KOPT-K1 (cell line): Measurements from ENCODE around the gene LEMD1.

Source experiments
- H3K27ac ChIP-seq: fragments of 200-600 bp; sonication (generic); 2 replicates; pipeline ENCODE4 v1.5.1; 2016; ENCODE audit warnings: antibody characterized with exemption, mild to moderate bottlenecking, low read depth, low read length; ENCODE audit not compliant: poor library complexity, severe bottlenecking
- H3K36me3 ChIP-seq: fragments of 200-600 bp; sonication (generic); 2 replicates; pipeline ENCODE4 v1.5.1; 2017; ENCODE audit warnings: antibody characterized with exemption, mild to moderate bottlenecking, low read length, moderate library complexity; ENCODE audit not compliant: insufficient read depth
- H3K9me3 ChIP-seq: fragments of 200-600 bp; sonication (generic); 2 replicates; pipeline ENCODE4 v1.5.1; 2017; ENCODE audit warnings: antibody characterized with exemption, low read length, mild to moderate bottlenecking; ENCODE audit not compliant: insufficient read depth, poor library complexity, severe bottlenecking

LEMD1 gene

GRCh38 chr1:205421798-205422197 is at the start of gene LEMD1:
Gene LEMD1, minus strand, starts transcription at chr1:205422056. Its CDS starts 1,520 bp downstream, at chr1:205420536.
- Histone ChIP-seq H3K9me3 (no peaks in the 10 kb centered on the region), H3K27ac (no peak within 1 kb of the TSS), H3K36me3 (no peaks in the 10 kb centered on the region)

- H3K9me3 ChIP-seq: peaks cover 8% of the 10 kb centered on the region
- H3K27ac ChIP-seq: no peak overlapping the region
- H3K36me3 ChIP-seq: no peaks in the 10 kb centered on the region
Measured at GRCh38 chr1:205470131-205470530, 48.3 kb upstream of the LEMD1 start.

- H3K9me3 ChIP-seq: no peaks in the 10 kb centered on the region
- no peak overlapping the region for H3K27ac ChIP-seq
- H3K36me3 ChIP-seq: no peaks in the 10 kb centered on the region
Measured at GRCh38 chr1:205466595-205467220, 44.9 kb upstream of the LEMD1 start.

GRCh38 chr1:205465392-205465791 is 43.5 kb upstream of the LEMD1 start:
- no peaks in the 10 kb centered on the region for H3K9me3 ChIP-seq
- H3K36me3 ChIP-seq: no peaks in the 10 kb centered on the region
- H3K27ac ChIP-seq: no peak overlapping the region

GRCh38 chr1:205458777-205459566 is 37.1 kb upstream of the LEMD1 start:
- Histone ChIP-seq H3K36me3 (no peaks in the 10 kb centered on the region), H3K27ac (no peak overlapping the region), H3K9me3 (no peaks in the 10 kb centered on the region)

- no peak overlapping the region for H3K27ac ChIP-seq
- no peaks in the 10 kb centered on the region for H3K36me3 ChIP-seq
- H3K9me3 ChIP-seq: no peaks in the 10 kb centered on the region
Measured at GRCh38 chr1:205456868-205457745, 35.3 kb upstream of the LEMD1 start.

GRCh38 chr1:205456383-205456867 is 34.6 kb upstream of the LEMD1 start:
- Histone ChIP-seq H3K9me3 (no peaks in the 10 kb centered on the region), H3K36me3 (no peaks in the 10 kb centered on the region), H3K27ac (no peak overlapping the region)

- no peak within 1 kb of the TSS for H3K27ac ChIP-seq
- H3K9me3 ChIP-seq: no peaks in the 10 kb centered on the region
- H3K36me3 ChIP-seq: no peaks in the 10 kb centered on the region
Measured at GRCh38 chr1:205455581-205456382, 33.9 kb upstream of the LEMD1 start, which contains the start of gene BLACAT1. Gene BLACAT1, minus strand, starts transcription at chr1:205456045.

GRCh38 chr1:205454903-205455335 is 33.1 kb upstream of the LEMD1 start:
- H3K27ac ChIP-seq: no peak overlapping the region
- H3K9me3 ChIP-seq: no peaks in the 10 kb centered on the region
- no peaks in the 10 kb centered on the region for H3K36me3 ChIP-seq

- Histone ChIP-seq H3K36me3 (no peaks in the 10 kb centered on the region), H3K9me3 (no peaks in the 10 kb centered on the region), H3K27ac (no peak overlapping the region)
Measured at GRCh38 chr1:205453466-205453865, 31.6 kb upstream of the LEMD1 start.

- no peaks in the 10 kb centered on the region for H3K36me3 ChIP-seq
- no peak overlapping the region for H3K27ac ChIP-seq
- no peaks in the 10 kb centered on the region for H3K9me3 ChIP-seq
Measured at GRCh38 chr1:205452933-205453332, 31.1 kb upstream of the LEMD1 start.

GRCh38 chr1:205452364-205452763 is 30.5 kb upstream of the LEMD1 start:
- no peak overlapping the region for H3K27ac ChIP-seq
- no peaks in the 10 kb centered on the region for H3K36me3 ChIP-seq
- no peaks in the 10 kb centered on the region for H3K9me3 ChIP-seq

GRCh38 chr1:205451759-205452164 is 29.9 kb upstream of the LEMD1 start:
- H3K36me3 ChIP-seq: no peaks in the 10 kb centered on the region
- H3K27ac ChIP-seq: no peak overlapping the region
- H3K9me3 ChIP-seq: no peaks in the 10 kb centered on the region

GRCh38 chr1:205451202-205451601 is 29.3 kb upstream of the LEMD1 start:
- H3K36me3 ChIP-seq: no peaks in the 10 kb centered on the region
- H3K27ac ChIP-seq: no peak overlapping the region
- no peaks in the 10 kb centered on the region for H3K9me3 ChIP-seq
